Neural cell (in vitro differentiated cells): ENCODE data around the gene WDR89. TPM values are rescaled to one million over a fixed set of nuclear protein-coding genes. Genes with fewer than 3 reads are reported as not detected.
"Not testable (repeated sequence)": the region's sequence is repeated elsewhere in the genome, so short reads cannot be mapped to it uniquely, and the experiment has no call there.

ENCODE experiments used
- H2AFZ ChIP-seq: fragments of 200-600, 300-800 bp; sonication (generic), shearing (Covaris generic); 2 replicates; pipeline ENCODE4 v1.6.0; 2014; ENCODE audit warnings: low read depth, mild to moderate bottlenecking, antibody characterized with exemption, low read length, moderate library complexity
- H3F3A ChIP-seq: fragments of 200-600 bp; shearing (Covaris generic); 2 replicates; pipeline ENCODE4 v1.6.1; 2016; ENCODE audit warnings: mild to moderate bottlenecking, moderate library complexity, mixed read lengths, antibody characterized with exemption, low read length; ENCODE audit not compliant: insufficient read depth, poor library complexity, severe bottlenecking
- H3K27ac ChIP-seq: fragments of 200-600, 300-800 bp; sonication (generic), shearing (Covaris generic); 2 replicates; pipeline ENCODE4 v1.5.1; 2014; ENCODE audit warnings: mild to moderate bottlenecking, low read length, moderate library complexity
- H3K27me3 ChIP-seq: fragments of 300-800, 200-600 bp; sonication (generic), shearing (Covaris generic); 2 replicates; pipeline ENCODE4 v1.6.0; 2014; ENCODE audit warnings: mild to moderate bottlenecking, low read depth, low read length, moderate library complexity; ENCODE audit not compliant: insufficient read depth
- H3K36me3 ChIP-seq: fragments of 300-800, 200-600 bp; sonication (generic), shearing (Covaris generic); 2 replicates; pipeline ENCODE4 v1.5.1; 2014; ENCODE audit warnings: mild to moderate bottlenecking, antibody characterized with exemption, low read length, moderate library complexity; ENCODE audit not compliant: insufficient read depth
- H3K4me2 ChIP-seq: fragments of 300-800, 200-600 bp; sonication (generic), shearing (Covaris generic); 2 replicates; pipeline ENCODE4 v1.6.0; 2014; ENCODE audit warnings: mild to moderate bottlenecking, low read length
- H3K4me3 ChIP-seq: fragments of 300-800, 200-600 bp; sonication (generic), shearing (Covaris generic); 2 replicates; pipeline ENCODE4 v1.5.1; 2014; ENCODE audit warnings: mild to moderate bottlenecking, low read length, moderate library complexity
- H3K79me2 ChIP-seq: fragments of 200-600 bp; shearing (Covaris generic); replicated peaks from 2 replicates; pipeline ENCODE4 v1.6.0; 2014; ENCODE audit warnings: mild to moderate bottlenecking, low read length, moderate library complexity; ENCODE audit not compliant: insufficient read depth
- H3K9ac ChIP-seq: fragments of 300-800, 200-600 bp; sonication (generic), shearing (Covaris generic); 2 replicates; pipeline ENCODE4 v1.6.1; 2016; ENCODE audit warnings: mild to moderate bottlenecking, low read length, mixed read lengths
- H3K9me2 ChIP-seq: fragments of 200-600 bp; shearing (Covaris generic); 2 replicates; pipeline ENCODE4 v1.6.1; 2016; ENCODE audit warnings: mild to moderate bottlenecking, low read length, mixed read lengths; ENCODE audit not compliant: insufficient read depth
- H3K9me3 ChIP-seq: fragments of 200-600, 300-800 bp; sonication (generic), shearing (Covaris generic); 2 replicates; pipeline ENCODE4 v1.6.1; 2016; ENCODE audit warnings: mild to moderate bottlenecking, mixed run types, low read length, moderate library complexity, mixed read lengths
- H4K20me1 ChIP-seq: fragments of 200-600 bp; shearing (Covaris generic); 2 replicates; pipeline ENCODE4 v1.6.1; 2016; ENCODE audit warnings: mild to moderate bottlenecking, mixed run types; ENCODE audit not compliant: insufficient read depth
- CTCF ChIP-seq: fragments of 450-650 bp; IDR thresholded peaks from 2 replicates; pipeline ENCODE4 v1.5.1; 2014; ENCODE audit warnings: antibody characterized with exemption, mild to moderate bottlenecking, moderate library complexity; ENCODE audit not compliant: poor library complexity, severe bottlenecking
- EP300 ChIP-seq: fragments of 450-650 bp; conservative IDR thresholded peaks from 2 replicates; pipeline ENCODE4 v1.6.1; 2014; ENCODE audit warnings: antibody characterized with exemption, mild to moderate bottlenecking, moderate library complexity; ENCODE audit not compliant: poor library complexity, severe bottlenecking
- EZH2 ChIP-seq: fragments of 200-600, 300-800 bp; shearing (Covaris generic), sonication (generic); IDR thresholded peaks from 2 replicates; pipeline ENCODE4 v1.6.1; 2014; ENCODE audit warnings: antibody characterized with exemption, low read length, borderline replicate concordance, mild to moderate bottlenecking; ENCODE audit not compliant: insufficient read depth, poor library complexity, severe bottlenecking
- MXI1 ChIP-seq: fragments of 450-650 bp; conservative IDR thresholded peaks from 2 replicates; pipeline ENCODE4 v1.6.1; 2014; ENCODE audit warnings: antibody characterized with exemption, mild to moderate bottlenecking; ENCODE audit not compliant: poor library complexity, severe bottlenecking
- POLR2AphosphoS5 ChIP-seq: IDR thresholded peaks from 2 replicates; pipeline ENCODE4 v1.6.1; 2012
- RAD21 ChIP-seq: fragments of 450-650 bp; conservative IDR thresholded peaks from 2 replicates; pipeline ENCODE4 v1.6.1; 2014; ENCODE audit warnings: antibody characterized with exemption, mild to moderate bottlenecking, moderate library complexity
- SMC3 ChIP-seq: fragments of 450-650 bp; conservative IDR thresholded peaks from 2 replicates; pipeline ENCODE4 v1.6.1; 2014; ENCODE audit warnings: antibody characterized with exemption, mild to moderate bottlenecking, moderate library complexity; ENCODE audit not compliant: poor library complexity
- TAF1 ChIP-seq: IDR thresholded peaks from 2 replicates; pipeline ENCODE4 v1.6.1; 2012; ENCODE audit warnings: low read depth
- polyA plus RNA-seq: library from polyadenylated mRNA; depleted of rRNA; stranded (reverse); fragments of >200 nt; gene quantifications from 2 replicates; pipeline ENCODE4 v1.2.3, GENCODE V29; 2014
- TF ChIP-seq, protein P1 (sequence below): IDR thresholded peaks from 2 replicates; pipeline ENCODE4 v1.6.1; 2012; ENCODE audit warnings: borderline replicate concordance

WDR89 gene
- polyA plus RNA-seq, 1 donor from 2014 or later, result 15.3 TPM

- Histone ChIP-seq H3K79me2 (peaks cover 3% of the 10 kb centered on the region), H3K4me2 (no peak overlapping the region)
These were observed 17.0 kb downstream of the WDR89 start for GRCh38 chr14:63624701-63625100.

GRCh38 chr14:63624203-63624602, 17.5 kb downstream of the WDR89 start:
- Histone ChIP-seq H3K27ac (no peak overlapping the region), H3K36me3 (no peaks in the 10 kb centered on the region), H3K9me2 (no peaks in the 10 kb centered on the region), H3F3A (no peaks in the 10 kb centered on the region), H3K4me3 (no peak overlapping the region), H3K79me2 (peaks cover 3% of the 10 kb centered on the region), H3K27me3 (no peaks in the 10 kb centered on the region), H3K9me3 (no peaks in the 10 kb centered on the region), H2AFZ (no peak overlapping the region), H3K9ac (no peak overlapping the region), H4K20me1 (no peaks in the 10 kb centered on the region), H3K4me2 (no peak overlapping the region)
- no peak for TF ChIP-seq POLR2AphosphoS5
- TF ChIP-seq TAF1, result no peak
- no peak for TF ChIP-seq EZH2
- TF ChIP-seq, protein P1, sequence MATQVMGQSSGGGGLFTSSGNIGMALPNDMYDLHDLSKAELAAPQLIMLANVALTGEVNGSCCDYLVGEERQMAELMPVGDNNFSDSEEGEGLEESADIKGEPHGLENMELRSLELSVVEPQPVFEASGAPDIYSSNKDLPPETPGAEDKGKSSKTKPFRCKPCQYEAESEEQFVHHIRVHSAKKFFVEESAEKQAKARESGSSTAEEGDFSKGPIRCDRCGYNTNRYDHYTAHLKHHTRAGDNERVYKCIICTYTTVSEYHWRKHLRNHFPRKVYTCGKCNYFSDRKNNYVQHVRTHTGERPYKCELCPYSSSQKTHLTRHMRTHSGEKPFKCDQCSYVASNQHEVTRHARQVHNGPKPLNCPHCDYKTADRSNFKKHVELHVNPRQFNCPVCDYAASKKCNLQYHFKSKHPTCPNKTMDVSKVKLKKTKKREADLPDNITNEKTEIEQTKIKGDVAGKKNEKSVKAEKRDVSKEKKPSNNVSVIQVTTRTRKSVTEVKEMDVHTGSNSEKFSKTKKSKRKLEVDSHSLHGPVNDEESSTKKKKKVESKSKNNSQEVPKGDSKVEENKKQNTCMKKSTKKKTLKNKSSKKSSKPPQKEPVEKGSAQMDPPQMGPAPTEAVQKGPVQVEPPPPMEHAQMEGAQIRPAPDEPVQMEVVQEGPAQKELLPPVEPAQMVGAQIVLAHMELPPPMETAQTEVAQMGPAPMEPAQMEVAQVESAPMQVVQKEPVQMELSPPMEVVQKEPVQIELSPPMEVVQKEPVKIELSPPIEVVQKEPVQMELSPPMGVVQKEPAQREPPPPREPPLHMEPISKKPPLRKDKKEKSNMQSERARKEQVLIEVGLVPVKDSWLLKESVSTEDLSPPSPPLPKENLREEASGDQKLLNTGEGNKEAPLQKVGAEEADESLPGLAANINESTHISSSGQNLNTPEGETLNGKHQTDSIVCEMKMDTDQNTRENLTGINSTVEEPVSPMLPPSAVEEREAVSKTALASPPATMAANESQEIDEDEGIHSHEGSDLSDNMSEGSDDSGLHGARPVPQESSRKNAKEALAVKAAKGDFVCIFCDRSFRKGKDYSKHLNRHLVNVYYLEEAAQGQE, result no peak
- TF ChIP-seq SMC3, result no peak
- TF ChIP-seq EP300, result no peak
- no peak for TF ChIP-seq MXI1
- no peak for TF ChIP-seq CTCF
- TF ChIP-seq RAD21, result no peak

More at GRCh38 chr14:63624701-63625100, 17.0 kb downstream of the WDR89 start:
- Histone ChIP-seq H3K4me3 (no peak overlapping the region), H2AFZ (no peak overlapping the region), H3K9ac (no peak overlapping the region), H3K9me3 (no peaks in the 10 kb centered on the region), H3F3A (no peaks in the 10 kb centered on the region), H3K27ac (no peak overlapping the region), H4K20me1 (no peaks in the 10 kb centered on the region), H3K9me2 (no peaks in the 10 kb centered on the region), H3K27me3 (no peaks in the 10 kb centered on the region), H3K36me3 (no peaks in the 10 kb centered on the region)
- no peak for TF ChIP-seq SMC3
- TF ChIP-seq MXI1, result no peak
- no peak for TF ChIP-seq TAF1
- no peak for TF ChIP-seq EZH2
- no peak for TF ChIP-seq CTCF
- TF ChIP-seq, protein P1, result no peak
- no peak for TF ChIP-seq POLR2AphosphoS5
- no peak for TF ChIP-seq RAD21
- no peak for TF ChIP-seq EP300

- H4K20me1 ChIP-seq, result not testable (repeated sequence)
These were observed 19.7 kb downstream of the WDR89 start for GRCh38 chr14:63621975-63622374.

More at GRCh38 chr14:63621975-63622374, 19.7 kb downstream of the WDR89 start:
- not testable (repeated sequence) for H3F3A ChIP-seq, H3K9me2 ChIP-seq, H3K9me3 ChIP-seq, H3K4me2 ChIP-seq, H3K27me3 ChIP-seq, H2AFZ ChIP-seq, H3K36me3 ChIP-seq, H3K4me3 ChIP-seq, H3K79me2 ChIP-seq, H3K27ac ChIP-seq, H3K9ac ChIP-seq
